Fibroblast of lung (primary cell): Measurements from ENCODE around the gene TMEM132D. TPM values are rescaled to one million over a fixed set of nuclear protein-coding genes. Genes with fewer than 3 reads are reported as not detected.

Experiments
- DNase-seq, 2 donors: peaks; one replicate each; pipeline versions ENCODE4 v3.0.0 to v3.0.0-alpha.2; 2010; ENCODE audit warnings: low read depth in 2 of 2
- H2AFZ ChIP-seq: 2 replicates; pipeline ENCODE4 v1.5.1; 2012; ENCODE audit warnings: low read length, control low read depth, inconsistent platforms
- H3K27ac ChIP-seq: 2 replicates; pipeline ENCODE4 v1.5.1; 2011; ENCODE audit warnings: low read length, control low read depth; ENCODE audit not compliant: insufficient read depth
- H3K27me3 ChIP-seq: 2 replicates; pipeline ENCODE4 v1.5.1; 2011; ENCODE audit warnings: mild to moderate bottlenecking, low read length; ENCODE audit not compliant: control insufficient read depth, insufficient read depth
- H3K36me3 ChIP-seq: 2 replicates; pipeline ENCODE4 v1.5.1; 2011; ENCODE audit warnings: low read length; ENCODE audit not compliant: control insufficient read depth, insufficient read depth
- H3K4me1 ChIP-seq: 2 replicates; pipeline ENCODE4 v1.5.1; 2011; ENCODE audit warnings: low read length; ENCODE audit not compliant: control insufficient read depth, insufficient read depth; ENCODE audit errors: extremely low read depth
- H3K4me2 ChIP-seq: 2 replicates; pipeline ENCODE4 v1.5.1; 2011; ENCODE audit warnings: low read length, control low read depth; ENCODE audit not compliant: insufficient read depth; ENCODE audit errors: extremely low read depth
- H3K4me3 ChIP-seq, 4 experiments: fragments of 200-600 bp in 1 of 4; sonication (generic) in 1 of 4; replicated peaks in 1 of 4; 2 replicates each; pipeline ENCODE4 v1.5.1; 2011 to 2016; ENCODE audit warnings: low read length in 4 of 4, low read depth in 3 of 4, mild to moderate bottlenecking in 3 of 4, control low read depth in 2 of 4, inconsistent platforms in 1 of 4, mixed read lengths in 1 of 4; ENCODE audit not compliant: insufficient read depth in 1 of 4; ENCODE audit errors: control extremely low read depth in 1 of 4
- H3K79me2 ChIP-seq: 2 replicates; pipeline ENCODE4 v1.5.1; 2012; ENCODE audit warnings: mild to moderate bottlenecking, low read length, inconsistent platforms; ENCODE audit not compliant: control insufficient read depth, insufficient read depth
- H3K9ac ChIP-seq: 2 replicates; pipeline ENCODE4 v1.5.1; 2011; ENCODE audit warnings: mild to moderate bottlenecking, low read length, control low read depth; ENCODE audit not compliant: insufficient read depth
- H3K9me3 ChIP-seq: 2 replicates; pipeline ENCODE4 v1.5.1; 2012; ENCODE audit warnings: low read depth, low read length; ENCODE audit not compliant: control insufficient read depth, insufficient read depth
- H4K20me1 ChIP-seq: 2 replicates; pipeline ENCODE4 v1.5.1; 2011; ENCODE audit warnings: low read length; ENCODE audit not compliant: control insufficient read depth, insufficient read depth; ENCODE audit errors: extremely low read depth
- EZH2 ChIP-seq: IDR thresholded peaks from 2 replicates; pipeline ENCODE4 v1.5.1; 2012; ENCODE audit warnings: low read length, control low read depth, mild to moderate bottlenecking; ENCODE audit errors: missing control alignments
- polyA plus RNA-seq, 2 donors: library from polyadenylated mRNA; depleted of rRNA in 1 of 2; stranded (reverse) in 1 of 2; unstranded in 1 of 2; fragments of >200 nt; gene quantifications; 2 replicates each; pipeline ENCODE4 v1.2.1, GENCODE V29; 2011 to 2012; ENCODE audit warnings: missing spikeins in 1 of 2
- total RNA-seq: library from RNA; depleted of rRNA; stranded (reverse); fragments of >200 nt; gene quantifications from 2 replicates; pipeline ENCODE4 v1.2.1, GENCODE V29; 2014
- TF ChIP-seq, protein P1 (sequence below), 2 donors: IDR thresholded peaks in 1 of 2; conservative IDR thresholded peaks in 1 of 2; 1 replicate in 1 of 2; 2 replicates in 1 of 2; pipeline ENCODE4 v1.5.1; 2011 to 2012; ENCODE audit warnings: low read length in 2 of 2, control low read depth in 1 of 2, inconsistent platforms in 1 of 2, low read depth in 1 of 2, mild to moderate bottlenecking in 1 of 2

The TMEM132D gene
- total and polyA plus RNA-seq, 2 donors (not counting 1 experiment from before 2014, with no cell fraction given), result not detected

DNA sequence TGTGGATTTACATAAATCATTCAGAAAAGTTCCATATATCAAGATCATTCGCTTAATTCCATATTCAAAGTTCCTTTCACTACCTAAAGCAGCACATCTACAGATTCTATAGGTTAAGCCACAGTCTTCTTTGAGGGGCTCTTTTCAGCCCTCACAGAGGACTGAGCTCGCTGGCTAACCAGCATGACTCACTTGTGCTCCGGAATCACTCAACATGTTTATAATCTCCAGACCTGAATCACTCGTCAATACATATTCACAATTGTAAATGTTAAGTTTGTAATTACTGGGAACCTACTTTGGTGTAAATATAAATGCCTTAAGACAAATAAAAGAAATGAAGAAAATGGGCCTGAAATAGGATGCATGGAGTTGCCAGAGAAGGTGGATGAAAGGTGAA is 315.7 kb downstream of the TMEM132D start:
- no peaks in the 10 kb centered on the region for H3K36me3 ChIP-seq
- H3K9ac ChIP-seq, result no peak overlapping the region
- no peak overlapping the region for H3K27ac ChIP-seq
- H4K20me1 ChIP-seq, result no peaks in the 10 kb centered on the region
- no peaks in the 10 kb centered on the region for H3K27me3 ChIP-seq
- no peak for DNase-seq
- H3K4me1 ChIP-seq, result no peaks in the 10 kb centered on the region
- no peak overlapping the region for H2AFZ ChIP-seq
- no peak overlapping the region for H3K4me3 ChIP-seq
- no peaks in the 10 kb centered on the region for H3K9me3 ChIP-seq
- no peaks in the 10 kb centered on the region for H3K79me2 ChIP-seq
- TF ChIP-seq, protein P1, sequence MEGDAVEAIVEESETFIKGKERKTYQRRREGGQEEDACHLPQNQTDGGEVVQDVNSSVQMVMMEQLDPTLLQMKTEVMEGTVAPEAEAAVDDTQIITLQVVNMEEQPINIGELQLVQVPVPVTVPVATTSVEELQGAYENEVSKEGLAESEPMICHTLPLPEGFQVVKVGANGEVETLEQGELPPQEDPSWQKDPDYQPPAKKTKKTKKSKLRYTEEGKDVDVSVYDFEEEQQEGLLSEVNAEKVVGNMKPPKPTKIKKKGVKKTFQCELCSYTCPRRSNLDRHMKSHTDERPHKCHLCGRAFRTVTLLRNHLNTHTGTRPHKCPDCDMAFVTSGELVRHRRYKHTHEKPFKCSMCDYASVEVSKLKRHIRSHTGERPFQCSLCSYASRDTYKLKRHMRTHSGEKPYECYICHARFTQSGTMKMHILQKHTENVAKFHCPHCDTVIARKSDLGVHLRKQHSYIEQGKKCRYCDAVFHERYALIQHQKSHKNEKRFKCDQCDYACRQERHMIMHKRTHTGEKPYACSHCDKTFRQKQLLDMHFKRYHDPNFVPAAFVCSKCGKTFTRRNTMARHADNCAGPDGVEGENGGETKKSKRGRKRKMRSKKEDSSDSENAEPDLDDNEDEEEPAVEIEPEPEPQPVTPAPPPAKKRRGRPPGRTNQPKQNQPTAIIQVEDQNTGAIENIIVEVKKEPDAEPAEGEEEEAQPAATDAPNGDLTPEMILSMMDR (conservative IDR thresholded peaks at IDR 0.05 in 1 of 2, IDR thresholded peaks at IDR 0.05 in 1 of 2; ENCODE audit: low read depth in 1 of 2, low read length in 2 of 2), result no peak
- TF ChIP-seq EZH2, result no peak
- no peak overlapping the region for H3K4me2 ChIP-seq

DNA sequence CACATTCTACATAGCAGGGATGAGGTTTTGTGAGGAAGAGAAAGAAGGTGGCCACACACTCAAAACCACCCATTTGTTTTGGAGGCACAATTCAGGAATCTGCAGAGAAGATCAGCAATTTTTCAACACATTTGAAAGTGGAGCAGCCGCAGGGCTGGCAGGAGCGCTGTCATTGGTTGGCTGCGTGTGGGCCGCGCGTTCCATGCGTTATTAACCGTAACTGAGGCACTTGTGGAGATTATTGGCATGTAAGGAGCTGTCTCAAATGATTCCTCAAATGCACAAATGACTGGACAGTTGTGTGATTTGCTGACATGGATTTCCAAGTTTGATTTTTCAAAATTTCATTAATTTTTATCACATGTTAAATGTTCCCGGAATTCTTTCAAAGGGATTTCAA is 318.5 kb downstream of the TMEM132D start:
- Histone ChIP-seq H3K9me3 (no peaks in the 10 kb centered on the region), H3K4me1 (no peaks in the 10 kb centered on the region), H4K20me1 (no peaks in the 10 kb centered on the region), H3K36me3 (no peaks in the 10 kb centered on the region), H3K79me2 (no peaks in the 10 kb centered on the region), H2AFZ (no peak overlapping the region), H3K9ac (no peak overlapping the region), H3K4me3 (no peak overlapping the region), H3K4me2 (no peak overlapping the region), H3K27me3 (no peaks in the 10 kb centered on the region), H3K27ac (no peak overlapping the region)
- no peak for DNase-seq
- no peak for TF ChIP-seq EZH2

DNA sequence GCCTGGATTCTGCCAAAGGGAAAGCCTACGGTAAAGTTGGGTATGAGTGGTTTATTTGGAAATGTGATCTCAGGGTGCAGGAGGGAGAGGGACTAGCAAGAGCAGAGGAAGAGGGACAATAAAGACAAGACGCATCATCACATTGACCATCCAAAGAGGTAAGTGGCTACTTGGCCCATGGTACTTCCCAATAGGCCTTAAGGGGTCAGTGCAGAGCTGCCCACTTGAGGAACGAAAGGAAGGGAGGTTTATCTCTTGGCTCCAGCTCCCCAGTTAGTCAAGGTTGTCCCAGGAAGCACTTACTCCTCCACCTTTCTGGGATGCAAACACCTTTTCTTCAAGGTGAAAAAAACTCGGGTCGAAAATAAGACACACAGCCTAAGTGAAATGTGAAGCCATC is 323.9 kb downstream of the TMEM132D start:
- Histone ChIP-seq H2AFZ (no peak overlapping the region), H3K4me3 (no peak overlapping the region), H3K9ac (no peak overlapping the region), H3K4me2 (no peak overlapping the region), H3K36me3 (no peaks in the 10 kb centered on the region), H3K4me1 (no peaks in the 10 kb centered on the region), H3K27me3 (no peaks in the 10 kb centered on the region), H3K79me2 (no peaks in the 10 kb centered on the region), H3K27ac (no peak overlapping the region), H4K20me1 (no peaks in the 10 kb centered on the region), H3K9me3 (no peaks in the 10 kb centered on the region)
- no peak for DNase-seq
- TF ChIP-seq EZH2, result no peak
- TF ChIP-seq, protein P1 (conservative IDR thresholded peaks at IDR 0.05 in 1 of 2, IDR thresholded peaks at IDR 0.05 in 1 of 2; ENCODE audit: low read depth in 1 of 2, low read length in 2 of 2), result no peak
